H1 (cell line): ENCODE measurements around the gene SPAG8. TPM values are rescaled to one million over a fixed set of nuclear protein-coding genes. Genes with fewer than 3 reads are reported as not detected.

Experiments
- CTCF ChIA-PET: fragments of 300-600 bp; sonication (Branson Sonifier 250); formaldehyde crosslinking; loops from one replicate; lab custom pipeline; 2021; ENCODE audit not compliant: partially characterized antibody; lab: Charles Lee
- POLR2A ChIA-PET: fragments of 300-600 bp; sonication (Branson Sonifier 250); formaldehyde crosslinking; loops from one replicate; lab custom pipeline; 2021; ENCODE audit warnings: inconsistent platforms; ENCODE audit not compliant: partially characterized antibody; lab: Charles Lee
- DNase-seq, 2 experiments: peaks; one replicate each; pipeline versions ENCODE4 v3.0.0 to v3.0.0-alpha.2; 2010 to 2022; ENCODE audit warnings: low spot score in 2 of 2, low read depth in 1 of 2, mixed read lengths in 1 of 2
- FAIRE-seq: peaks from 2 replicates; lab custom pipeline; 2011; peaks lifted over from hg19 to GRCh38; lab: Jason Lieb, UNC
- H2AFZ ChIP-seq: 2 replicates; pipeline ENCODE4 v1.8.1; 2012; ENCODE audit warnings: low read length, inconsistent platforms
- H2AK5ac ChIP-seq: 2 replicates; pipeline ENCODE4 v1.6.1; 2013; ENCODE audit warnings: low read depth, low read length
- H2BK120ac ChIP-seq: replicated peaks from 2 replicates; pipeline ENCODE3; 2013; ENCODE audit warnings: low read depth, low read length, inconsistent platforms
- H2BK12ac ChIP-seq: 2 replicates; pipeline ENCODE4 v1.6.1; 2013; ENCODE audit warnings: low read depth, low read length
- H2BK15ac ChIP-seq: 2 replicates; pipeline ENCODE4 v1.6.1; 2013; ENCODE audit warnings: low read length
- H2BK20ac ChIP-seq: 2 replicates; pipeline ENCODE4 v1.6.1; 2013; ENCODE audit warnings: low read length
- H2BK5ac ChIP-seq: 2 replicates; pipeline ENCODE4 v1.6.1; 2013; ENCODE audit warnings: low read depth, low read length
- H3K14ac ChIP-seq: 2 replicates; pipeline ENCODE4 v1.6.1; 2013; ENCODE audit warnings: inconsistent platforms; ENCODE audit not compliant: insufficient read length
- H3K18ac ChIP-seq: 2 replicates; pipeline ENCODE4 v1.6.1; 2013; ENCODE audit warnings: low read length; ENCODE audit errors: extremely low read depth
- H3K23ac ChIP-seq: 2 replicates; pipeline ENCODE4 v1.6.1; 2013; ENCODE audit warnings: inconsistent platforms; ENCODE audit not compliant: insufficient read length
- H3K23me2 ChIP-seq: 2 replicates; pipeline ENCODE4 v1.6.1; 2013; ENCODE audit warnings: low read depth, low read length
- H3K27ac ChIP-seq: 2 replicates; pipeline ENCODE4 v1.6.1; 2011; ENCODE audit warnings: low read depth, low read length, inconsistent platforms
- H3K27me3 ChIP-seq, 4 experiments: replicated peaks in 1 of 4; 1 replicate in 1 of 4; 2 replicates in 3 of 4; pipeline versions ENCODE4 v1.6.1 to v1.8.1; 2011 to 2013; ENCODE audit warnings: low read length in 3 of 4, mild to moderate bottlenecking in 3 of 4, inconsistent platforms in 2 of 4, mixed read lengths in 2 of 4, moderate library complexity in 1 of 4; ENCODE audit not compliant: control insufficient read depth in 3 of 4, insufficient read depth in 3 of 4; ENCODE audit errors: extremely low read depth in 1 of 4
- H3K36me3 ChIP-seq, 4 experiments: 2 replicates each; pipeline versions ENCODE4 v1.6.1 to v1.8.1; 2011 to 2013; ENCODE audit warnings: mild to moderate bottlenecking in 4 of 4, low read length in 3 of 4, moderate library complexity in 2 of 4, control low read depth in 1 of 4, inconsistent platforms in 1 of 4; ENCODE audit not compliant: insufficient read depth in 4 of 4, control insufficient read depth in 2 of 4
- H3K4ac ChIP-seq: replicated peaks from 2 replicates; pipeline ENCODE3; 2013; ENCODE audit warnings: low read length, low read depth, mixed read lengths, inconsistent platforms; ENCODE audit not compliant: insufficient read length
- H3K4me1 ChIP-seq, 4 experiments: replicated peaks in 1 of 4; 1 replicate in 1 of 4; 2 replicates in 3 of 4; pipeline versions ENCODE4 v1.6.1 to v1.8.1; 2011 to 2013; ENCODE audit warnings: low read length in 3 of 4, inconsistent platforms in 2 of 4, mixed read lengths in 1 of 4; ENCODE audit not compliant: insufficient read depth in 4 of 4, control insufficient read depth in 3 of 4
- H3K4me2 ChIP-seq, 2 experiments: 2 replicates each; pipeline versions ENCODE4 v1.6.1 to v1.8.1; 2011 to 2013; ENCODE audit warnings: low read depth in 2 of 2, low read length in 2 of 2, control low read depth in 1 of 2, inconsistent platforms in 1 of 2, mild to moderate bottlenecking in 1 of 2; ENCODE audit not compliant: insufficient read depth in 1 of 2
- H3K4me3 ChIP-seq, 4 experiments: fragments of 200-600, 300-600 bp in 1 of 4; sonication (generic), shearing (Covaris generic), sonication (Bioruptor Twin) in 1 of 4; 2 replicates each; pipeline versions ENCODE4 v1.5.1 to v1.8.1; 2011 to 2016; ENCODE audit warnings: low read length in 4 of 4, low read depth in 3 of 4, control low read depth in 2 of 4, inconsistent platforms in 2 of 4, mild to moderate bottlenecking in 2 of 4, mixed read lengths in 1 of 4, moderate library complexity in 1 of 4; ENCODE audit not compliant: insufficient read depth in 2 of 4; ENCODE audit errors: extremely low read depth in 1 of 4
- H3K56ac ChIP-seq: replicated peaks from 2 replicates; pipeline ENCODE3; 2013; ENCODE audit warnings: low read depth, mild to moderate bottlenecking, mixed read lengths, low read length, inconsistent platforms; ENCODE audit not compliant: insufficient read length
- H3K79me1 ChIP-seq: 2 replicates; pipeline ENCODE4 v1.6.1; 2013; ENCODE audit warnings: low read depth, low read length, control low read depth
- H3K79me2 ChIP-seq, 2 experiments: 2 replicates each; pipeline versions ENCODE4 v1.6.1 to v1.8.1; 2012 to 2013; ENCODE audit warnings: low read length in 2 of 2, mild to moderate bottlenecking in 2 of 2, inconsistent platforms in 1 of 2; ENCODE audit not compliant: insufficient read depth in 2 of 2, control insufficient read depth in 1 of 2
- H3K9ac ChIP-seq, 4 experiments: replicated peaks in 1 of 4; 1 replicate in 1 of 4; 2 replicates in 3 of 4; pipeline versions ENCODE4 v1.6.1 to v1.8.1; 2011 to 2013; ENCODE audit warnings: low read depth in 3 of 4, low read length in 3 of 4, control low read depth in 2 of 4, mild to moderate bottlenecking in 2 of 4, moderate library complexity in 2 of 4, inconsistent platforms in 1 of 4; ENCODE audit errors: extremely low read depth in 1 of 4
- H3K9me3 ChIP-seq, 2 experiments: 2 replicates each; pipeline versions ENCODE4 v1.6.1 to v1.8.1; 2012 to 2013; ENCODE audit warnings: mild to moderate bottlenecking in 2 of 2, moderate library complexity in 2 of 2, control low read depth in 1 of 2, inconsistent platforms in 1 of 2, low read depth in 1 of 2, low read length in 1 of 2, mixed read lengths in 1 of 2; ENCODE audit not compliant: insufficient read depth in 2 of 2
- H4K20me1 ChIP-seq, 2 experiments: replicated peaks in 1 of 2; 2 replicates each; pipeline versions ENCODE3 to v1.8.1; 2011 to 2013; ENCODE audit warnings: inconsistent platforms in 2 of 2, low read length in 2 of 2, mild to moderate bottlenecking in 1 of 2; ENCODE audit not compliant: insufficient read depth in 2 of 2, control insufficient read depth in 1 of 2
- H4K5ac ChIP-seq: 2 replicates; pipeline ENCODE4 v1.6.1; 2013; ENCODE audit warnings: low read length, low read depth, mixed read lengths, inconsistent platforms; ENCODE audit not compliant: insufficient read length
- H4K8ac ChIP-seq: 2 replicates; pipeline ENCODE4 v1.8.0; 2013; ENCODE audit warnings: mild to moderate bottlenecking, moderate library complexity, low read length, inconsistent platforms; ENCODE audit not compliant: insufficient read depth; ENCODE audit errors: extremely low read depth
- H4K91ac ChIP-seq: replicated peaks from 2 replicates; pipeline ENCODE3; 2013; ENCODE audit warnings: low read length, mixed read lengths, inconsistent platforms; ENCODE audit not compliant: insufficient read length
- ASH2L ChIP-seq: fragments of 200-600, 300-600 bp; sonication (generic); IDR thresholded peaks from one replicate; pipeline ENCODE4 v1.7.1; 2017; ENCODE audit warnings: low read length
- GABPA ChIP-seq: IDR thresholded peaks from 2 replicates; pipeline ENCODE4 v1.6.1; 2011; ENCODE audit warnings: mild to moderate bottlenecking, low read length, moderate library complexity, borderline replicate concordance; ENCODE audit not compliant: insufficient read depth
- POLR2A ChIP-seq, 2 experiments: IDR thresholded peaks; 1 replicate in 1 of 2; 2 replicates in 1 of 2; pipeline ENCODE4 v1.6.1; 2011; ENCODE audit warnings: low read depth in 2 of 2, low read length in 2 of 2, mild to moderate bottlenecking in 2 of 2; ENCODE audit errors: control extremely low read depth in 1 of 2
- RXRA ChIP-seq: IDR thresholded peaks from 2 replicates; pipeline ENCODE4 v1.6.1; 2011; ENCODE audit warnings: low read depth, mild to moderate bottlenecking, low read length, moderate library complexity; ENCODE audit not compliant: insufficient read depth
- SRF ChIP-seq: IDR thresholded peaks from 2 replicates; pipeline ENCODE4 v1.6.1; 2011; ENCODE audit warnings: mild to moderate bottlenecking, low read depth, low read length, moderate library complexity
- ZNF274 ChIP-seq: IDR thresholded peaks from 2 replicates; pipeline ENCODE4 v1.7.0; 2012; ENCODE audit warnings: low read length, borderline replicate concordance; ENCODE audit errors: extremely low read depth
- WGBS, 2 experiments: shearing (Covaris generic) in 1 of 2; methylation state at CpG; one replicate each; pipeline versions ENCODE4 v1.1.6 to v1.1.7; 2013 to 2015; ENCODE audit warnings: low lambda C conversion rate in 2 of 2, mixed read lengths in 2 of 2, inconsistent platforms in 1 of 2, low coverage in 1 of 2, missing lambda C conversion rate in 1 of 2; ENCODE audit not compliant: insufficient replicate concordance in 2 of 2, insufficient coverage in 1 of 2, insufficient read length in 1 of 2; ENCODE audit errors: extremely low coverage in 1 of 2, missing lambda C conversion rate in 1 of 2; 5-methylcytosine and 5-hydroxymethylcytosine counted together
- polyA plus RNA-seq, 7 experiments: library from polyadenylated mRNA; depleted of rRNA in 3 of 7; stranded (reverse) in 5 of 7; unstranded in 2 of 7; fragments of >200 nt in 5 of 7; fragments of 200-250 nt in 2 of 7; gene quantifications; 1 replicate in 5 of 7; 2 replicates in 1 of 7; 4 replicates in 1 of 7; pipeline versions ENCODE4 v1.2.1 to v1.2.3, GENCODE V29; 2011 to 2013; ENCODE audit warnings: missing spikeins in 2 of 7, mixed read lengths in 2 of 7
- total RNA-seq: library from RNA; stranded (reverse); fragmentation: NEBNext Ultra II Directional; extraction: Animal tissue kit (Norgen Biotek cat#: 25700); gene quantifications from 2 replicates; pipeline ENCODE4 v1.2.1, GENCODE V29; 2021

SPAG8 gene
- total and polyA plus RNA-seq, 2 of the 8 experiments (the other 6 are each of a cell fraction or from before 2014, with no cell fraction given), result 0.37 to 0.44 TPM

DNA sequence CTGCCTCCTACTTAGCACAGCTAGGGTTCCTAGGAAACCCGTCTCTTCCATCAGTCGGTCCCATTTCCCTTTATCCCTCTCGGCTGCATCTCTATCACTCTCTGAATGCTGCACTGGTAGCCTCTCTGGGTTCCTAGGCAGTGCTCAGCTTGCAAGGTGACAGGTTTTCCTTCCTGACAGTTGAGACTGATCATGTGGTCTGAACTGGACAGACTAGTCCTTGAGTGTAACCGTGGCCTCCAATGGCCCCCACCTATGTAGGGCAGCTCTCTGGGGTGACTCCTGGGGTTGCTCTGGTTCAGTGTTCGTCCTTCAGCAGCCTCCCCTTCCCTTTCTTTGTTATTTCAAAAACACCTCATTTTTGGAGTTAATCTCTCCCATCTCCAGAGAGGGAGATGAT is 20.8 kb upstream of the SPAG8 start:
- H3K23ac ChIP-seq, result no peak overlapping the region
- no peak overlapping the region for H2BK12ac ChIP-seq
- H3K4me3 ChIP-seq, result no peak overlapping the region
- no peak for DNase-seq
- POLR2A ChIA-PET, result interaction anchor here (2.0 to 3.2 kb wide), 3 partner anchors 9 to 19 kb away, joined by 7 to 18 read pairs (median 9); partner anchors contain the start of gene HINT2
- peaks cover 0 to 12% (median 5%) of the 10 kb centered on the region in 4 experiments; a peak in 5 of 7 replicates for H3K4me1 ChIP-seq
- no peaks in the 10 kb centered on the region for H3K36me3 ChIP-seq
- TF ChIP-seq ASH2L, result no peak
- no peak for TF ChIP-seq GABPA
- no peak for TF ChIP-seq POLR2A (IDR thresholded peaks at IDR 0.05; ENCODE audit: control extremely low read depth in 1 of 2, low read depth in 2 of 2, low read length in 2 of 2)
- no peak for TF ChIP-seq ZNF274
- no peak for TF ChIP-seq RXRA
- no peak for TF ChIP-seq SRF
- TF ChIP-seq, all 59 proteins: peak for 0
- Histone ChIP-seq H2BK5ac (no peak overlapping the region), H3K14ac (no peak overlapping the region), H4K20me1 (no peaks in the 10 kb centered on the region), H3K56ac (no peak overlapping the region), H2BK120ac (no peak overlapping the region), H3K79me2 (no peaks in the 10 kb centered on the region), H2AFZ (no peak overlapping the region), H2AK5ac (no peak overlapping the region), H3K27me3 (no peaks in the 10 kb centered on the region), H4K5ac (no peak overlapping the region), H4K91ac (no peak overlapping the region), H3K18ac (no peak overlapping the region), H3K27ac (no peak overlapping the region), H3K23me2 (peaks cover 10% of the 10 kb centered on the region), H2BK15ac (no peak overlapping the region), H2BK20ac (no peak overlapping the region), H4K8ac (no peak overlapping the region), H3K9ac (no peak overlapping the region), H3K4me2 (no peak overlapping the region), H3K9me3 (no peaks in the 10 kb centered on the region), H3K79me1 (no peaks in the 10 kb centered on the region), H3K4ac (no peak overlapping the region)
- WGBS, 2 experiments, result 85% methylated on average over 5 of the region's 5 CpGs; no CpG with 5 or more reads in 1 of the 2 experiments
- no peak for FAIRE-seq
- CTCF ChIA-PET, result interaction anchor here (0.6 to 16.5 kb wide), 6 partner anchors 8 to 43 kb away, joined by 3 to 172 read pairs (median 3); partner anchors contain the start of genes FAM221B and TMEM8B
